GM10248 (cell line): ENCODE data around the gene ACSS2.

Experiments used
- CTCF ChIA-PET: fragments of 300-600 bp; sonication (Branson Sonifier 250); formaldehyde crosslinking; extraction: SDS; loops from one replicate; lab custom pipeline; 2021; ENCODE audit warnings: antibody characterized with exemption; lab: Yijun Ruan, JAX
- POLR2A ChIA-PET: fragments of 350-650 bp; sonication (Branson Sonifier 250); formaldehyde crosslinking; extraction: SDS; loops from one replicate; lab custom pipeline; 2020; ENCODE audit warnings: antibody characterized with exemption; lab: Yijun Ruan, JAX
- DNase-seq: peaks from one replicate; pipeline ENCODE4 v3.0.0; 2012; ENCODE audit errors: extremely low spot score
- CTCF ChIP-seq: IDR thresholded peaks from 2 replicates; pipeline ENCODE4 v1.5.1; 2012; ENCODE audit warnings: mild to moderate bottlenecking, low read depth; ENCODE audit errors: extremely low read depth, missing control alignments, control extremely low read depth

ACSS2 gene

GRCh38 chr20:34859826-34860545 is 16.4 kb upstream of the ACSS2 start:
- DNase-seq = no peak
- TF ChIP-seq CTCF = no peak
- ChIA-PET POLR2A (no interaction called here), CTCF (interaction anchor here (1.5 to 6.9 kb wide), 2 partner anchors 9 to 14 kb away, joined by 4 to 37 read pairs; partner anchors contain the start of gene GGT7)

GRCh38 chr20:34861386-34862084 is 14.9 kb upstream of the ACSS2 start:
- no peak for DNase-seq
- no peak for TF ChIP-seq CTCF
- POLR2A ChIA-PET = interaction anchor here (0.5 kb wide), 1 partner anchor 305 kb away, joined by 8 read pairs; no protein-coding TSS in a partner anchor
- CTCF ChIA-PET = interaction anchor here (1.5 to 6.9 kb wide), 2 partner anchors 8 to 12 kb away, joined by 4 to 37 read pairs; partner anchors contain the start of gene GGT7

GRCh38 chr20:34862724-34863123 is 13.7 kb upstream of the ACSS2 start:
- POLR2A ChIA-PET = no interaction called here
- CTCF ChIA-PET = interaction anchor here (6.9 kb wide), 1 partner anchor 11 kb away, joined by 37 read pairs; the partner anchor contains the start of gene GGT7
- DNase-seq = no peak
- no peak for TF ChIP-seq CTCF

GRCh38 chr20:34863421-34863965 is 12.9 kb upstream of the ACSS2 start:
- no peak for TF ChIP-seq CTCF
- no peak for DNase-seq
- POLR2A ChIA-PET = no interaction called here
- CTCF ChIA-PET = interaction anchor here (6.9 kb wide), 1 partner anchor 10 kb away, joined by 37 read pairs; the partner anchor contains the start of gene GGT7

- CTCF ChIA-PET = interaction anchor here (6.9 kb wide), 1 partner anchor 9 kb away, joined by 37 read pairs; the partner anchor contains the start of gene GGT7
- POLR2A ChIA-PET = no interaction called here
- TF ChIP-seq CTCF = no peak
- no peak for DNase-seq
Observed at GRCh38 chr20:34864216-34864615, 12.2 kb upstream of the ACSS2 start.

GRCh38 chr20:34871320-34871926 is 5.0 kb upstream of the ACSS2 start:
- ChIA-PET CTCF (no interaction called here), POLR2A (no interaction called here)
- no peak for DNase-seq
- no peak for TF ChIP-seq CTCF
